WTC11 (cell line): ENCODE measurements around the gene EPYC. TPM values are rescaled to one million over a fixed set of nuclear protein-coding genes. Genes with fewer than 3 reads are reported as not detected.

Experiments
- ATAC-seq: fragments of 200-7000 bp; cut with Tn5 transposase; 2 replicates; pipeline ENCODE4 v1.10.0; 2021; ENCODE audit warnings: mild to moderate bottlenecking, moderate library complexity
- CTCF ChIA-PET: fragments of 300-600 bp; sonication (Branson Sonifier 250); formaldehyde crosslinking; loops from one replicate; lab custom pipeline; 2021; ENCODE audit warnings: antibody characterized with exemption; lab: Charles Lee
- POLR2A ChIA-PET: fragments of 350-600 bp; sonication (Branson Sonifier 250); formaldehyde crosslinking; loops from one replicate; lab custom pipeline; 2021; ENCODE audit warnings: antibody characterized with exemption; lab: Charles Lee
- DNase-seq: peaks from one replicate; pipeline ENCODE4 v3.0.0; 2021; ENCODE audit warnings: low spot score
- H3K27ac Mint-ChIP-seq: 2 replicates; pipeline ENCODE4 v1.8.0; 2021; ENCODE audit warnings: mixed read lengths
- H3K27me3 Mint-ChIP-seq: 2 replicates; pipeline ENCODE4 v1.8.0; 2021; ENCODE audit warnings: low read depth, mild to moderate bottlenecking, moderate library complexity, mixed read lengths
- H3K36me3 Mint-ChIP-seq: 2 replicates; pipeline ENCODE4 v1.8.0; 2021; ENCODE audit warnings: mixed read lengths
- H3K4me1 Mint-ChIP-seq: 2 replicates; pipeline ENCODE4 v1.8.0; 2022; ENCODE audit warnings: mixed read lengths
- H3K4me3 Mint-ChIP-seq: 2 replicates; pipeline ENCODE4 v1.8.0; 2021; ENCODE audit warnings: mild to moderate bottlenecking, moderate library complexity, mixed read lengths
- H3K9me3 Mint-ChIP-seq: 2 replicates; pipeline ENCODE4 v1.8.0; 2021; ENCODE audit warnings: mixed read lengths
- GABPB1 ChIP-seq: sonication (generic); formaldehyde crosslinking; IDR thresholded peaks from 2 replicates; pipeline ENCODE4 v1.8.1; 2023; ENCODE audit warnings: mild to moderate bottlenecking, missing genetic modification reagents
- HMGA2 ChIP-seq: fragments of 250-450 bp; sonication (Bioruptor Pico); IDR thresholded peaks from 2 replicates; pipeline ENCODE4 v1.4.0; 2021; ENCODE audit warnings: mild to moderate bottlenecking, moderate library complexity
- JUN ChIP-seq: sonication (generic); formaldehyde crosslinking; IDR thresholded peaks from 2 replicates; pipeline ENCODE4 v1.8.0; 2023; ENCODE audit warnings: mild to moderate bottlenecking, missing genetic modification reagents
- NFYB ChIP-seq: sonication (generic); formaldehyde crosslinking; conservative IDR thresholded peaks from 2 replicates; pipeline ENCODE4 v1.8.0; 2022; ENCODE audit warnings: low read depth, missing genetic modification reagents
- NR1H2 ChIP-seq: sonication (generic); formaldehyde crosslinking; IDR thresholded peaks from 2 replicates; pipeline ENCODE4 v1.9.0; 2021; ENCODE audit warnings: mild to moderate bottlenecking, moderate library complexity, missing genetic modification reagents
- NR2C2 ChIP-seq: sonication (generic); formaldehyde crosslinking; IDR thresholded peaks from 2 replicates; pipeline ENCODE4 v1.8.0; 2022; ENCODE audit warnings: mild to moderate bottlenecking, missing genetic modification reagents
- SOX15 ChIP-seq: fragments of 250-450 bp; sonication (Bioruptor Pico); IDR thresholded peaks from 2 replicates; pipeline ENCODE4 v1.9.0; 2021; ENCODE audit warnings: mild to moderate bottlenecking
- SP1 ChIP-seq: sonication (generic); formaldehyde crosslinking; conservative IDR thresholded peaks from 2 replicates; pipeline ENCODE4 v1.8.1; 2022; ENCODE audit warnings: missing genetic modification reagents
- ZBTB21 ChIP-seq: sonication (generic); formaldehyde crosslinking; IDR thresholded peaks from 2 replicates; pipeline ENCODE4 v1.8.1; 2023; ENCODE audit warnings: mild to moderate bottlenecking, missing genetic modification reagents, borderline replicate concordance
- ZNF138 ChIP-seq: sonication (generic); formaldehyde crosslinking; conservative IDR thresholded peaks from 2 replicates; pipeline ENCODE4 v1.8.1; 2022; ENCODE audit warnings: mild to moderate bottlenecking, moderate library complexity, missing genetic modification reagents
- ZNF396 ChIP-seq: fragments of 250-450 bp; sonication (Bioruptor Pico); IDR thresholded peaks from 2 replicates; pipeline ENCODE4 v1.8.0; 2021; ENCODE audit warnings: mild to moderate bottlenecking, moderate library complexity, borderline replicate concordance
- total RNA-seq: library from RNA; stranded (reverse); gene quantifications from 3 replicates; pipeline ENCODE4 v1.2.3, GENCODE V29; 2021
- TF ChIP-seq, protein P1 (sequence below): sonication (generic); formaldehyde crosslinking; IDR thresholded peaks from 2 replicates; pipeline ENCODE4 v1.8.1; 2023; ENCODE audit warnings: mild to moderate bottlenecking, missing genetic modification reagents, borderline replicate concordance
- TF ChIP-seq, protein P2 (sequence below): fragments of 200-600 bp; IDR thresholded peaks from 2 replicates; pipeline ENCODE4 v1.8.0; 2022; ENCODE audit warnings: antibody characterized with exemption
- TF ChIP-seq, protein P3 (sequence below): sonication (generic); formaldehyde crosslinking; conservative IDR thresholded peaks from 2 replicates; pipeline ENCODE4 v1.8.1; 2023; ENCODE audit warnings: mild to moderate bottlenecking, low read depth, missing genetic modification reagents, moderate library complexity
- TF ChIP-seq, protein P4 (sequence below): sonication (generic); formaldehyde crosslinking; IDR thresholded peaks from 2 replicates; pipeline ENCODE4 v1.8.1; 2023; ENCODE audit warnings: mild to moderate bottlenecking, missing genetic modification reagents
- TF ChIP-seq, protein P5 (sequence below): sonication (generic); formaldehyde crosslinking; IDR thresholded peaks from 2 replicates; pipeline ENCODE4 v1.8.1; 2023; ENCODE audit warnings: mild to moderate bottlenecking, moderate library complexity, missing genetic modification reagents
- TF ChIP-seq, protein P6 (sequence below): fragments of 250-450 bp; sonication (Bioruptor Pico); IDR thresholded peaks from 2 replicates; pipeline ENCODE4 v1.9.0; 2021; ENCODE audit warnings: moderate library complexity, mild to moderate bottlenecking, inconsistent platforms, borderline replicate concordance

Gene EPYC
- total RNA-seq, 1 experiment from 2014 or later, result not detected

DNA sequence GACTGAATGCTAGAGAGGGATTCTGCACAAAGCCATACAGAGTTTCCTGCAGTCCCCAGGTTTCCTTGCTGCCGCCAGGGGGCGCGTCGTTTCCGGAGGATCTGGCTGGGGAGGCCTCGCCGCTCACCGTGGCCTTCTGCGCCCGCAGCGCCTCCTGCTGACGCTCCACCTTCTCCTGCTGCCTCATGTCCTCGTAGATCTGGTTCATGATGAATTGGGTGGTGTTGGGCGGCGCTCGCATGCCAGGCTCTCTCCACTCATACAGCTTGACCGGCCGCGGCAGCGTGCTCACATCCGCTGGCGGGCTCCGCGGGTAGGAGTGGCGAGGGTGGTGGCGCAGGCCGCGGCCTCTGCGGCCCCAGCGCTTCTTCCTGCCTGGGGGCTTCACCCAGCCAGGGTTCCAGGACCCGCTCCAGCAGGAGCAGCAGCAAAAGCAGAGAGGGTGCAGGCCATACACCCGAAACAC is 50.8 kb downstream of the EPYC start (continued):
- TF ChIP-seq, protein P1, sequence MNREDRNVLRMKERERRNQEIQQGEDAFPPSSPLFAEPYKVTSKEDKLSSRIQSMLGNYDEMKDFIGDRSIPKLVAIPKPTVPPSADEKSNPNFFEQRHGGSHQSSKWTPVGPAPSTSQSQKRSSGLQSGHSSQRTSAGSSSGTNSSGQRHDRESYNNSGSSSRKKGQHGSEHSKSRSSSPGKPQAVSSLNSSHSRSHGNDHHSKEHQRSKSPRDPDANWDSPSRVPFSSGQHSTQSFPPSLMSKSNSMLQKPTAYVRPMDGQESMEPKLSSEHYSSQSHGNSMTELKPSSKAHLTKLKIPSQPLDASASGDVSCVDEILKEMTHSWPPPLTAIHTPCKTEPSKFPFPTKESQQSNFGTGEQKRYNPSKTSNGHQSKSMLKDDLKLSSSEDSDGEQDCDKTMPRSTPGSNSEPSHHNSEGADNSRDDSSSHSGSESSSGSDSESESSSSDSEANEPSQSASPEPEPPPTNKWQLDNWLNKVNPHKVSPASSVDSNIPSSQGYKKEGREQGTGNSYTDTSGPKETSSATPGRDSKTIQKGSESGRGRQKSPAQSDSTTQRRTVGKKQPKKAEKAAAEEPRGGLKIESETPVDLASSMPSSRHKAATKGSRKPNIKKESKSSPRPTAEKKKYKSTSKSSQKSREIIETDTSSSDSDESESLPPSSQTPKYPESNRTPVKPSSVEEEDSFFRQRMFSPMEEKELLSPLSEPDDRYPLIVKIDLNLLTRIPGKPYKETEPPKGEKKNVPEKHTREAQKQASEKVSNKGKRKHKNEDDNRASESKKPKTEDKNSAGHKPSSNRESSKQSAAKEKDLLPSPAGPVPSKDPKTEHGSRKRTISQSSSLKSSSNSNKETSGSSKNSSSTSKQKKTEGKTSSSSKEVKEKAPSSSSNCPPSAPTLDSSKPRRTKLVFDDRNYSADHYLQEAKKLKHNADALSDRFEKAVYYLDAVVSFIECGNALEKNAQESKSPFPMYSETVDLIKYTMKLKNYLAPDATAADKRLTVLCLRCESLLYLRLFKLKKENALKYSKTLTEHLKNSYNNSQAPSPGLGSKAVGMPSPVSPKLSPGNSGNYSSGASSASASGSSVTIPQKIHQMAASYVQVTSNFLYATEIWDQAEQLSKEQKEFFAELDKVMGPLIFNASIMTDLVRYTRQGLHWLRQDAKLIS, result no peak
- TF ChIP-seq, protein P2, sequence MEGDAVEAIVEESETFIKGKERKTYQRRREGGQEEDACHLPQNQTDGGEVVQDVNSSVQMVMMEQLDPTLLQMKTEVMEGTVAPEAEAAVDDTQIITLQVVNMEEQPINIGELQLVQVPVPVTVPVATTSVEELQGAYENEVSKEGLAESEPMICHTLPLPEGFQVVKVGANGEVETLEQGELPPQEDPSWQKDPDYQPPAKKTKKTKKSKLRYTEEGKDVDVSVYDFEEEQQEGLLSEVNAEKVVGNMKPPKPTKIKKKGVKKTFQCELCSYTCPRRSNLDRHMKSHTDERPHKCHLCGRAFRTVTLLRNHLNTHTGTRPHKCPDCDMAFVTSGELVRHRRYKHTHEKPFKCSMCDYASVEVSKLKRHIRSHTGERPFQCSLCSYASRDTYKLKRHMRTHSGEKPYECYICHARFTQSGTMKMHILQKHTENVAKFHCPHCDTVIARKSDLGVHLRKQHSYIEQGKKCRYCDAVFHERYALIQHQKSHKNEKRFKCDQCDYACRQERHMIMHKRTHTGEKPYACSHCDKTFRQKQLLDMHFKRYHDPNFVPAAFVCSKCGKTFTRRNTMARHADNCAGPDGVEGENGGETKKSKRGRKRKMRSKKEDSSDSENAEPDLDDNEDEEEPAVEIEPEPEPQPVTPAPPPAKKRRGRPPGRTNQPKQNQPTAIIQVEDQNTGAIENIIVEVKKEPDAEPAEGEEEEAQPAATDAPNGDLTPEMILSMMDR, result peak; percentile 96
- TF ChIP-seq SOX15 (CRISPR knock-in tag) (no peak), ZNF396 (CRISPR knock-in tag) (no peak), HMGA2 (CRISPR knock-in tag) (no peak), SP1 (peak; percentile 53; the same call in 1 of the 2 replicates)
- TF ChIP-seq, protein P3, sequence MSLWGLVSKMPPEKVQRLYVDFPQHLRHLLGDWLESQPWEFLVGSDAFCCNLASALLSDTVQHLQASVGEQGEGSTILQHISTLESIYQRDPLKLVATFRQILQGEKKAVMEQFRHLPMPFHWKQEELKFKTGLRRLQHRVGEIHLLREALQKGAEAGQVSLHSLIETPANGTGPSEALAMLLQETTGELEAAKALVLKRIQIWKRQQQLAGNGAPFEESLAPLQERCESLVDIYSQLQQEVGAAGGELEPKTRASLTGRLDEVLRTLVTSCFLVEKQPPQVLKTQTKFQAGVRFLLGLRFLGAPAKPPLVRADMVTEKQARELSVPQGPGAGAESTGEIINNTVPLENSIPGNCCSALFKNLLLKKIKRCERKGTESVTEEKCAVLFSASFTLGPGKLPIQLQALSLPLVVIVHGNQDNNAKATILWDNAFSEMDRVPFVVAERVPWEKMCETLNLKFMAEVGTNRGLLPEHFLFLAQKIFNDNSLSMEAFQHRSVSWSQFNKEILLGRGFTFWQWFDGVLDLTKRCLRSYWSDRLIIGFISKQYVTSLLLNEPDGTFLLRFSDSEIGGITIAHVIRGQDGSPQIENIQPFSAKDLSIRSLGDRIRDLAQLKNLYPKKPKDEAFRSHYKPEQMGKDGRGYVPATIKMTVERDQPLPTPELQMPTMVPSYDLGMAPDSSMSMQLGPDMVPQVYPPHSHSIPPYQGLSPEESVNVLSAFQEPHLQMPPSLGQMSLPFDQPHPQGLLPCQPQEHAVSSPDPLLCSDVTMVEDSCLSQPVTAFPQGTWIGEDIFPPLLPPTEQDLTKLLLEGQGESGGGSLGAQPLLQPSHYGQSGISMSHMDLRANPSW (CRISPR knock-in tag), result no peak

DNA sequence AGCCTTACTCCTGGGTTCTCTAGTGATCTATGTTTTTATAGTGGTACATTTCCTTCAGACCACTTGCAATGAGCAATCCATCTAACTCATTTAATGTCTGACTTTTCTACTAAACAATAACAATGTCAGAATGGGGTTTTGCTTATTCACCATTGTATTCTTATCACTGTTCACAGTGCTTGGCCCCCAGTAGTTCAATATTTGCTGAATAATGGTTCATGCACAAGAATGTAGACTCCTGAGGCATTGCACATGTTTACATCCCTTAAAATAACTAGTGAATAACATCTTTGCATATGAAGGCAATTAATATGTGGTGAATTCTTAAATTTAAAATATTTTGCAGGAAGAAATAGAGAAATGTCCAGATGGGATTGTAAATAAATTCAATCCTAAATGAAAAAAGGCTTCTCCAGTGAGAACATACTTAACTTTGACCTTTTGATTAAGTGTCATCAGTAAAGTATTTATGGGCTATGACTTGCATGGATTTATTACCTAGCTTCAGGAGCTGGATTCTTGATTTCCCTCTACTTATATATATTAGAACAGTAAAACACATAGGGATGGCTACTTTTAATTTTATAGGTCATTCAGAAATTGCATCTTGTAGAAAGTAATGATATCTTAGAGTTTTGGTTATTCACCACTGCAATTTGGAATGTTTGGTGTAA is 53.2 kb downstream of the EPYC start:
- CTCF ChIA-PET, result no interaction called here
- no peak for TF ChIP-seq JUN (CRISPR knock-in tag)
- TF ChIP-seq, protein P3 (CRISPR knock-in tag), result no peak
- DNase-seq, result no peak
- peaks cover 6% of the 10 kb centered on the region for H3K9me3 Mint-ChIP-seq
- peaks cover 6% of the 10 kb centered on the region; the same call in 1 of the 2 replicates for H3K27me3 Mint-ChIP-seq
- peaks cover 6% of the 10 kb centered on the region for H3K4me1 Mint-ChIP-seq
- H3K36me3 Mint-ChIP-seq, result no peaks in the 10 kb centered on the region
- POLR2A ChIA-PET, result no interaction called here
- no peak overlapping the region for H3K27ac Mint-ChIP-seq
- no peak for ATAC-seq
- H3K4me3 Mint-ChIP-seq, result no peak overlapping the region

DNA sequence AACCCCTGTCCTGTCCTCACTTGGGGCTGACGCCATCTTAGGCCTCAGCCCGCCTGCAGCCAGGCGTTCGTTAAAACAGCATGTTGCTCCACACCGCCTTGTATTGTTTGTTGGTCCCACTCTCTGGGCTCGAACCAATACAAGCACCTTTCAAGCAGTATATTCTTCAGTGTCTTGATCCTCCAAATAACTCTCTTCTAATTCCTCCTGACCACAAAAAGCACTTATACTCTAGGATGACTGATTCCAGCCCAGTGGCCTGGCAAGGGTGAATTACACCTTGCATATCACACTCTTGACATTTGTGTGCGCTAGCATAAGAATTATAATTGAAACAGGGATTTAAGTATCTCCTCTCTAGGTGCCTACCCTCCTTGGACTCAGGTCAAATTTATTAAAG is 56.9 kb downstream of the EPYC start:
- DNase-seq, result no peak
- Mint-ChIP-seq H3K4me1 (peaks cover 4% of the 10 kb centered on the region), H3K27ac (no peak overlapping the region), H3K36me3 (no peaks in the 10 kb centered on the region), H3K4me3 (no peak overlapping the region), H3K27me3 (no peaks in the 10 kb centered on the region), H3K9me3 (no peaks in the 10 kb centered on the region)
- TF ChIP-seq, protein P4, sequence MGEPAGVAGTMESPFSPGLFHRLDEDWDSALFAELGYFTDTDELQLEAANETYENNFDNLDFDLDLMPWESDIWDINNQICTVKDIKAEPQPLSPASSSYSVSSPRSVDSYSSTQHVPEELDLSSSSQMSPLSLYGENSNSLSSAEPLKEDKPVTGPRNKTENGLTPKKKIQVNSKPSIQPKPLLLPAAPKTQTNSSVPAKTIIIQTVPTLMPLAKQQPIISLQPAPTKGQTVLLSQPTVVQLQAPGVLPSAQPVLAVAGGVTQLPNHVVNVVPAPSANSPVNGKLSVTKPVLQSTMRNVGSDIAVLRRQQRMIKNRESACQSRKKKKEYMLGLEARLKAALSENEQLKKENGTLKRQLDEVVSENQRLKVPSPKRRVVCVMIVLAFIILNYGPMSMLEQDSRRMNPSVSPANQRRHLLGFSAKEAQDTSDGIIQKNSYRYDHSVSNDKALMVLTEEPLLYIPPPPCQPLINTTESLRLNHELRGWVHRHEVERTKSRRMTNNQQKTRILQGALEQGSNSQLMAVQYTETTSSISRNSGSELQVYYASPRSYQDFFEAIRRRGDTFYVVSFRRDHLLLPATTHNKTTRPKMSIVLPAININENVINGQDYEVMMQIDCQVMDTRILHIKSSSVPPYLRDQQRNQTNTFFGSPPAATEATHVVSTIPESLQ (CRISPR knock-in tag), result no peak
- no peak for TF ChIP-seq NR1H2 (CRISPR knock-in tag)
- no peak for TF ChIP-seq NFYB (CRISPR knock-in tag)
- no peak for TF ChIP-seq GABPB1
- TF ChIP-seq NR2C2 (CRISPR knock-in tag), result no peak
- TF ChIP-seq, protein P5, sequence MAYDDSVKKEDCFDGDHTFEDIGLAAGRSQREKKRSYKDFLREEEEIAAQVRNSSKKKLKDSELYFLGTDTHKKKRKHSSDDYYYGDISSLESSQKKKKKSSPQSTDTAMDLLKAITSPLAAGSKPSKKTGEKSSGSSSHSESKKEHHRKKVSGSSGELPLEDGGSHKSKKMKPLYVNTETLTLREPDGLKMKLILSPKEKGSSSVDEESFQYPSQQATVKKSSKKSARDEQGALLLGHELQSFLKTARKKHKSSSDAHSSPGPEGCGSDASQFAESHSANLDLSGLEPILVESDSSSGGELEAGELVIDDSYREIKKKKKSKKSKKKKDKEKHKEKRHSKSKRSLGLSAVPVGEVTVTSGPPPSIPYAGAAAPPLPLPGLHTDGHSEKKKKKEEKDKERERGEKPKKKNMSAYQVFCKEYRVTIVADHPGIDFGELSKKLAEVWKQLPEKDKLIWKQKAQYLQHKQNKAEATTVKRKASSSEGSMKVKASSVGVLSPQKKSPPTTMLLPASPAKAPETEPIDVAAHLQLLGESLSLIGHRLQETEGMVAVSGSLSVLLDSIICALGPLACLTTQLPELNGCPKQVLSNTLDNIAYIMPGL (CRISPR knock-in tag), result no peak
- TF ChIP-seq, protein P6, sequence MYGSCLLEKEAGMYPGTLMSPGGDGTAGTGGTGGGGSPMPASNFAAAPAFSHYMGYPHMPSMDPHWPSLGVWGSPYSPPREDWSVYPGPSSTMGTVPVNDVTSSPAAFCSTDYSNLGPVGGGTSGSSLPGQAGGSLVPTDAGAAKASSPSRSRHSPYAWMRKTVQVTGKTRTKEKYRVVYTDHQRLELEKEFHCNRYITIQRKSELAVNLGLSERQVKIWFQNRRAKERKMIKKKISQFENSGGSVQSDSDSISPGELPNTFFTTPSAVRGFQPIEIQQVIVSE, result no peak
- no peak for TF ChIP-seq ZBTB21
- TF ChIP-seq ZNF138 (CRISPR knock-in tag), result no peak
- CTCF ChIA-PET, result no interaction called here
- ATAC-seq, result no peak
- POLR2A ChIA-PET, result no interaction called here
